ENCODE data around the gene GPC5. TPM values are rescaled to one million over a fixed set of nuclear protein-coding genes. Genes with fewer than 3 reads are reported as not detected.

Gene GPC5
- total and polyA plus RNA-seq, 2 of the 8 experiments (the other 6 are each of a cell fraction or from before 2014, with no cell fraction given), result 0.20 to 0.39 TPM

GRCh38 chr13:91369441-91369831 is 29.0 kb upstream of the GPC5 start (continued):
- no peak for TF ChIP-seq GABPA (IDR thresholded peaks at IDR 0.05; ENCODE audit: borderline replicate concordance, insufficient read depth, low read length)

Measured in H1 (cell line).